HUES6 (cell line): ENCODE results near the gene HJV.
A peak's percentile ranks its signal among the peaks of the same experiment; 100 is the strongest.

Experiments used
- H3K27ac ChIP-seq: 2 replicates; pipeline ENCODE4 v1.7.0; 2013; ENCODE audit warnings: low read depth, mild to moderate bottlenecking, low read length, inconsistent platforms
- H3K27me3 ChIP-seq: 2 replicates; pipeline ENCODE4 v1.6.1; 2013; ENCODE audit warnings: low read length; ENCODE audit not compliant: control insufficient read depth, insufficient read depth
- H3K36me3 ChIP-seq: 2 replicates; pipeline ENCODE4 v1.6.1; 2013; ENCODE audit warnings: low read length; ENCODE audit not compliant: control insufficient read depth, insufficient read depth
- H3K4me1 ChIP-seq: 2 replicates; pipeline ENCODE4 v1.6.1; 2013; ENCODE audit warnings: low read length; ENCODE audit not compliant: control insufficient read depth, insufficient read depth
- H3K4me3 ChIP-seq: 2 replicates; pipeline ENCODE4 v1.5.1; 2013; ENCODE audit warnings: low read depth, low read length
- H3K9ac ChIP-seq: one replicate; pipeline ENCODE4 v1.6.1; 2013; ENCODE audit warnings: mild to moderate bottlenecking, low read length
- H3K9me3 ChIP-seq: 2 replicates; pipeline ENCODE4 v1.6.1; 2013; ENCODE audit warnings: low read depth, low read length; ENCODE audit not compliant: control insufficient read depth, insufficient read depth

The HJV gene

DNA sequence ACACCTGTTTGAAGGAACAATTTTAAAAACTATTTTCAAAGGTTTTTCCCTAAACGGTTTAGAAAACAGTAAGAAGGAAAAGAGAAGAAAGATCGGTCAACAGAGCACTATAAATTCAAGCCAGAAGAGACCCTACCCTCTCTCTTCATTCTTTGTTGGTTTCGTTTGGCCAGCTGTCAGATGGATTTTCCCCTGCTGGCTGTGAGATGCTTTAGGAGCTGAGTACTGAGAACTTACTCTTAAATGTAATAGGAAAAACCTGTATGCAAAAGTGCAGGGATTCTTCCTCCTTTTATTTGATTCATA, 23.9 kb downstream of the HJV start:
- peaks cover 27% of the 10 kb centered on the region for H3K36me3 ChIP-seq
- H3K27ac ChIP-seq = no peak overlapping the region
- no peak overlapping the region for H3K9ac ChIP-seq
- H3K27me3 ChIP-seq = no peaks in the 10 kb centered on the region
- H3K9me3 ChIP-seq = no peaks in the 10 kb centered on the region
- peak overlapping the region; percentile 96 for H3K4me3 ChIP-seq
- peaks cover 23% of the 10 kb centered on the region for H3K4me1 ChIP-seq

GRCh38 chr1:145997016-145997717, 24.4 kb downstream of the HJV start:
- peak overlapping the region; percentile 84 for H3K9ac ChIP-seq
- H3K4me3 ChIP-seq = peak overlapping the region; percentile 96
- H3K4me1 ChIP-seq = peaks cover 23% of the 10 kb centered on the region
- peaks cover 30% of the 10 kb centered on the region for H3K36me3 ChIP-seq
- no peaks in the 10 kb centered on the region for H3K27me3 ChIP-seq
- H3K27ac ChIP-seq = peak overlapping the region; percentile 66; the same call in 1 of the 2 replicates
- H3K9me3 ChIP-seq = no peaks in the 10 kb centered on the region

DNA sequence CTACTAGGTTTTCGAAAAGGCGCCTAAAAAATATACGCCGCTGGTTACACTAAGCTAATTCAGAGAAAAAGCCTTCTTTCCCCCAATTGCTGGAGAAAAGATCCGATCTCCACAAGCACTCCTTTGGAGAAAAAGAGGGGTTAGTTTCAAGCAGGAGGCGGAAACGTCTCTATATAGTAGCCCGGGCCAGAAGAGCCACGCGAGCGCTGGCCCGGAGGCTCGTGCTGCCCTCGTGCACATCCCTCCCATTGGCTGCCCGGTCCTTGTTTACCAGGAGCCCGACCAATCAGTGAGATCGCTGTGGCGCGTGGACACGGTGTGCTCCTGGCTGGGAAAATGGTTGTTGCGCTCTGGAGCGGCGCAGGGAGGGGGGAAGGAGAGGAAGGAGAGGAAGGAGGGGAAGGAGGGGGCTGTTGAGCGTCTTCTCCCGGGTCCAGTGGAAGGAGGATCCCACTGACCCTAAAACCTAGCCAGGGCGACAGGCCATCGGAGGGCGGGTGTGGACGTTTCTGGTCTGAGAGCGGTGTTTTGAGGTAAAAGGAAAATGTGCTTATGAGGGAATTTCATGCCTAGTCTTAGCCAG, 25.0 kb downstream of the HJV start, which contains the start of gene TXNIP:
TSS of gene TXNIP (minus strand) at position 147 of the 583 bp plus-strand sequence. CDS start 313 bp downstream, outside the sequence.
- H3K9ac ChIP-seq = peak within 1 kb of the TSS; percentile 94
- no peaks in the 10 kb centered on the region for H3K9me3 ChIP-seq
- H3K4me1 ChIP-seq = peaks cover 23% of the 10 kb centered on the region
- peak within 1 kb of the TSS; percentile 81 for H3K27ac ChIP-seq
- H3K4me3 ChIP-seq = peak within 1 kb of the TSS; percentile 96
- H3K36me3 ChIP-seq = peaks cover 30% of the 10 kb centered on the region
- no peaks in the 10 kb centered on the region for H3K27me3 ChIP-seq

GRCh38 chr1:145995964-145996432, 25.5 kb downstream of the HJV start:
- no peaks in the 10 kb centered on the region for H3K27me3 ChIP-seq
- peak overlapping the region; percentile 94 for H3K9ac ChIP-seq
- peaks cover 23% of the 10 kb centered on the region for H3K4me1 ChIP-seq
- H3K36me3 ChIP-seq = peaks cover 30% of the 10 kb centered on the region
- peak overlapping the region; percentile 81 for H3K27ac ChIP-seq
- H3K9me3 ChIP-seq = no peaks in the 10 kb centered on the region
- peak overlapping the region; percentile 96 for H3K4me3 ChIP-seq

DNA sequence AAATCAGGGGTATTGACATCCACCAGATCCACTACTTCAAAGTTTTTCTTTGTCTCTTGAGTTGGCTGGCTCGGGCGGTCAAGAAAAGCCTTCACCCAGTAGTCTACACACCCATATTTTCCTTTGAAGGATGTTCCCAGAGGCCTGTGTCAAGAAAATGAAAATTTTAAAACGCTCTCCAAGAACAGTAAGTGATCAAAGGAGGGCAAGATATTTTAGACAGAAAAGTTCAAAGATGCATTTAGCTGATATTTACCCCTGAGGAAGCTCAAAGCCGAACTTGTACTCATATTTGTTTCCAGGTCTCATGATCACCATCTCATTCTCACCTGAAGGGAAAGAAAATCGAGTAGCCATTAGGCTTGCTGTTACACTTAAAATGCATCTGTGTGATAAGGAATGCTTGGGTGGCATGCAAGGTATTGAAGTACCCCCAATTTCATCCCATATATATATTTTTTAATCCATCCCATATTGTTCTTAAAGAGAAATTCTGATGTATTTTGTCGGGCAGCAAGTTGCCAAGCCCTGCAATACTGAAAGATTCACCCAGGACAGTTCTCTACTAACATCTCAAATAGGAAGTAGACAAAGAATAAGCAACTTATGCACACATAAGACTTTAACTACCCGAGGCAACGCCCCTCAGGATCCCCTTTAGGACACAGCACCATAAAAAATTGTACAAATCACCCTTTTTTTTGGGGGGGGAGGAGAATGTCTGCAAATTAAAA, 26.2 kb downstream of the HJV start:
- H3K4me1 ChIP-seq = peaks cover 29% of the 10 kb centered on the region

GRCh38 chr1:145994391-145995120, 27.0 kb downstream of the HJV start:
- no peak overlapping the region for H3K27ac ChIP-seq
- H3K27me3 ChIP-seq = no peaks in the 10 kb centered on the region
- H3K9me3 ChIP-seq = no peaks in the 10 kb centered on the region
- peaks cover 30% of the 10 kb centered on the region for H3K36me3 ChIP-seq
- peaks cover 27% of the 10 kb centered on the region for H3K4me1 ChIP-seq
- no peak overlapping the region for H3K9ac ChIP-seq
- peak overlapping the region; percentile 96 for H3K4me3 ChIP-seq

More for the DNA sequence above, 26.2 kb downstream of the HJV start:
- Histone ChIP-seq H3K27ac (no peak overlapping the region), H3K4me3 (peak overlapping the region; percentile 96), H3K9me3 (no peaks in the 10 kb centered on the region), H3K36me3 (peaks cover 30% of the 10 kb centered on the region), H3K9ac (peak overlapping the region; percentile 94), H3K27me3 (no peaks in the 10 kb centered on the region)

GRCh38 chr1:145993618-145994390, 27.7 kb downstream of the HJV start:
- Histone ChIP-seq H3K9me3 (no peaks in the 10 kb centered on the region), H3K4me1 (peaks cover 23% of the 10 kb centered on the region), H3K27ac (no peak overlapping the region), H3K27me3 (no peaks in the 10 kb centered on the region), H3K9ac (no peak overlapping the region), H3K4me3 (peak overlapping the region; percentile 96), H3K36me3 (peaks cover 30% of the 10 kb centered on the region)

- Histone ChIP-seq H3K9ac (no peak overlapping the region), H3K36me3 (peaks cover 30% of the 10 kb centered on the region), H3K27me3 (no peaks in the 10 kb centered on the region), H3K4me3 (peak overlapping the region; percentile 96), H3K9me3 (no peaks in the 10 kb centered on the region), H3K4me1 (peaks cover 23% of the 10 kb centered on the region), H3K27ac (no peak overlapping the region)
Measured at GRCh38 chr1:145992958-145993617, 28.4 kb downstream of the HJV start.

DNA sequence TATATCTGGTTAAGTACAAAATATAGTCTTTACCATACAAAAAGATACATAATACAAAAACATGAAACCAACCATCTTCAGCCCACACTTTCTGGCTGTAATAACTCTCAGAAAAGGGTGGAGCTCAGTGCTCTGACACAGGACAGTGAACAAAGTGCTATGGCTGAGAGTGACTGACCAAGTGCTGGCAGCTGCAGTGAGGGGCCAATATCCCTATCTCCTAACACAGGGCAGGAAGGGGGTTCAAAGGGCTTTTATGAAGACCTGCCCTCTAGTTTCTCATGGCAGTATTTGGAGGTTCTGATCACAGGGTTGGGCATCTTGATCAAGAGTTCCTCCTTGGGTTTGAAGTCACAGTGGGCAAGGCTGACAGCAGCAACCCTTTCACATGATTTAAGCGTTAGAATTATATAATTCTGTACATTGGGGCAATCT, 29.0 kb downstream of the HJV start:
- Histone ChIP-seq H3K36me3 (peaks cover 30% of the 10 kb centered on the region), H3K27ac (no peak overlapping the region), H3K4me1 (peaks cover 23% of the 10 kb centered on the region), H3K9ac (no peak overlapping the region), H3K27me3 (no peaks in the 10 kb centered on the region), H3K9me3 (no peaks in the 10 kb centered on the region), H3K4me3 (peak overlapping the region; percentile 96)
